A673 (cell line): ENCODE results near the gene RAPGEF2. TPM values are rescaled to one million over a fixed set of nuclear protein-coding genes. Genes with fewer than 3 reads are reported as not detected.

ENCODE experiments used
- BruUV-seq: library from RNA; stranded (reverse); fragments of 400-500 nt; replicated peaks from 2 replicates; lab custom pipeline; 2021; lab: Mats Ljungman, UMichigan
- CTCF ChIA-PET: fragments of 300-600 bp; sonication (Branson Sonifier 250); formaldehyde crosslinking; loops from one replicate; lab custom pipeline; 2022; ENCODE audit warnings: antibody characterized with exemption; lab: Charles Lee
- POLR2A ChIA-PET: fragments of 300-600 bp; sonication (Branson Sonifier 250); formaldehyde crosslinking; loops from one replicate; lab custom pipeline; 2022; ENCODE audit warnings: antibody characterized with exemption; ENCODE audit not compliant: low non-redundant PET; lab: Charles Lee
- DNase-seq: peaks from one replicate; pipeline ENCODE4 v3.0.0-alpha.2; 2015; ENCODE audit warnings: low spot score
- H3K27ac ChIP-seq: fragments of 200-600 bp; sonication (generic); 2 replicates; pipeline ENCODE4 v1.5.1; 2016; ENCODE audit warnings: mixed run types, low read depth, mild to moderate bottlenecking, mixed read lengths, antibody characterized with exemption, low read length; ENCODE audit not compliant: poor library complexity, severe bottlenecking
- H3K27me3 ChIP-seq: fragments of 200-600 bp; sonication (generic); replicated peaks from 2 replicates; pipeline ENCODE4 v1.6.1; 2017; ENCODE audit warnings: mixed run types, low read depth, mild to moderate bottlenecking, mixed read lengths, antibody characterized with exemption, low read length; ENCODE audit not compliant: insufficient read depth, poor library complexity
- H3K36me3 ChIP-seq: fragments of 200-600 bp; sonication (generic); 2 replicates; pipeline ENCODE4 v1.6.1; 2016; ENCODE audit warnings: mixed run types, mild to moderate bottlenecking, mixed read lengths, antibody characterized with exemption, low read length; ENCODE audit not compliant: insufficient read depth, poor library complexity, severe bottlenecking
- H3K4me1 ChIP-seq: fragments of 200-600 bp; sonication (generic); 2 replicates; pipeline ENCODE4 v1.6.1; 2017; ENCODE audit warnings: mixed run types, mild to moderate bottlenecking, mixed read lengths, antibody characterized with exemption, low read length; ENCODE audit not compliant: insufficient read depth, poor library complexity, severe bottlenecking
- H3K4me3 ChIP-seq: fragments of 200-600 bp; sonication (generic); 2 replicates; pipeline ENCODE4 v1.5.1; 2016; ENCODE audit warnings: low read depth, mixed run types, mild to moderate bottlenecking, mixed read lengths, low read length; ENCODE audit not compliant: poor library complexity, severe bottlenecking
- H3K9me3 ChIP-seq: fragments of 200-600 bp; sonication (generic); 2 replicates; pipeline ENCODE4 v1.6.1; 2016; ENCODE audit warnings: mixed run types, low read depth, mild to moderate bottlenecking, mixed read lengths, antibody characterized with exemption, low read length; ENCODE audit not compliant: poor library complexity, severe bottlenecking
- EZH2 ChIP-seq: fragments of 200-600 bp; sonication (generic); IDR thresholded peaks from 2 replicates; pipeline ENCODE4 v1.6.1; 2017; ENCODE audit warnings: borderline replicate concordance, low read depth, mild to moderate bottlenecking, mixed read lengths, antibody characterized with exemption, low read length; ENCODE audit not compliant: poor library complexity, severe bottlenecking
- intact Hi-C: fragments of 100-400 bp; cut with micrococcal nuclease; formaldehyde crosslinking; loops from one replicate; pipeline ENCODE4 v1.10.0; 2022; ENCODE audit not compliant: unreplicated experiment
- total RNA-seq: library from RNA; stranded (reverse); gene quantifications from 2 replicates; pipeline ENCODE4 v1.2.3, GENCODE V29; 2021
- TF ChIP-seq, protein P1 (sequence below): fragments of 300-800, 200-600 bp; sonication (generic); conservative IDR thresholded peaks from 2 replicates; pipeline ENCODE4 v1.5.1; 2017; ENCODE audit warnings: low read depth, mild to moderate bottlenecking, antibody characterized with exemption, low read length, moderate library complexity, mixed read lengths

RAPGEF2 gene
- total RNA-seq, 1 experiment from 2014 or later: 31.9 TPM

DNA sequence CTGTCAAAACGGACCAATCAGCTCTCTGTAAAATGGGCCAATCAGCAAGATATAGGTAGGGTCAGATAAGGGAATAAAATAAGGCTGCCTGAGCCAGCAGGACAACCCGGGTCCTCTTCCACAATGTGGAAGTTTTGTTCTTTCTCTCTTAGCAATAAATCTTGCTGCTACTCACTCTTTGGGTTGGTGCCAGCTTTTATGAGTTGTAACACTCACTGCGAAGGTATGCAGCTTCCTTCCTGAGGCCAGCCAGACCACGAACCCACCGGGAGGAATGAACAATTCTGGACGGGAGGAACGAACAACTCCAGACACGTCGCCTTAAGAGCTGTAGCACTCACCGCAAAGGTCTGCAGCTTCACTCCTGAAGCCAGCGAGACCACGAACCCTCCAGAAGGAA lies 287.8 kb downstream of the RAPGEF2 start:
- peaks cover 7% of the 10 kb centered on the region for H3K9me3 ChIP-seq
- CTCF ChIA-PET: no interaction called here
- no peaks in the 10 kb centered on the region for H3K27me3 ChIP-seq
- H3K36me3 ChIP-seq: no peaks in the 10 kb centered on the region
- TF ChIP-seq EZH2: no peak
- TF ChIP-seq, protein P1, sequence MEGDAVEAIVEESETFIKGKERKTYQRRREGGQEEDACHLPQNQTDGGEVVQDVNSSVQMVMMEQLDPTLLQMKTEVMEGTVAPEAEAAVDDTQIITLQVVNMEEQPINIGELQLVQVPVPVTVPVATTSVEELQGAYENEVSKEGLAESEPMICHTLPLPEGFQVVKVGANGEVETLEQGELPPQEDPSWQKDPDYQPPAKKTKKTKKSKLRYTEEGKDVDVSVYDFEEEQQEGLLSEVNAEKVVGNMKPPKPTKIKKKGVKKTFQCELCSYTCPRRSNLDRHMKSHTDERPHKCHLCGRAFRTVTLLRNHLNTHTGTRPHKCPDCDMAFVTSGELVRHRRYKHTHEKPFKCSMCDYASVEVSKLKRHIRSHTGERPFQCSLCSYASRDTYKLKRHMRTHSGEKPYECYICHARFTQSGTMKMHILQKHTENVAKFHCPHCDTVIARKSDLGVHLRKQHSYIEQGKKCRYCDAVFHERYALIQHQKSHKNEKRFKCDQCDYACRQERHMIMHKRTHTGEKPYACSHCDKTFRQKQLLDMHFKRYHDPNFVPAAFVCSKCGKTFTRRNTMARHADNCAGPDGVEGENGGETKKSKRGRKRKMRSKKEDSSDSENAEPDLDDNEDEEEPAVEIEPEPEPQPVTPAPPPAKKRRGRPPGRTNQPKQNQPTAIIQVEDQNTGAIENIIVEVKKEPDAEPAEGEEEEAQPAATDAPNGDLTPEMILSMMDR: no peak
- BruUV-seq: no TSS peak
- POLR2A ChIA-PET: no interaction called here
- intact Hi-C loops: no loop called here
- no peak overlapping the region for H3K4me3 ChIP-seq
- H3K4me1 ChIP-seq: no peaks in the 10 kb centered on the region
- peak; percentile 77 for DNase-seq
- no peak overlapping the region for H3K27ac ChIP-seq

DNA sequence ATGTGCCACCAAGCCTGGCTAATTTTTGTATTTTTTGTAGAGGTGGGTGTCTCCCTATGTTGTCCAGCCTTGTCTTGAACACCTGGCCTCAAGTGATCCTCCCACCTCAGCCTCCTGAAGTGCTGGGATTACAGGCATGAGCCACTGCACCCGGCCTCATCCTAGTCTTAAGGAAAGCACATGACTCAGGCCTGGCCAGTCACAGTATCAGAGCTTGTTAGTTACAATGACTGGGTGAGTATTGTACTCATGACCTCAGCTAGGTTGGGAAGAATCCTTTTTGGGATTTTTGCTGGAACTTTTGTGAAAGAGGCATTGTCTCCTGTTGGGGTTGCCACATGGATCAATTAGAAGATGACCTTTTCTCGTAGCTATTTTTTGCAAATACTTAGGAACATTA lies 292.8 kb downstream of the RAPGEF2 start:
- BruUV-seq: no TSS peak
- H3K27ac ChIP-seq: no peak overlapping the region

DNA sequence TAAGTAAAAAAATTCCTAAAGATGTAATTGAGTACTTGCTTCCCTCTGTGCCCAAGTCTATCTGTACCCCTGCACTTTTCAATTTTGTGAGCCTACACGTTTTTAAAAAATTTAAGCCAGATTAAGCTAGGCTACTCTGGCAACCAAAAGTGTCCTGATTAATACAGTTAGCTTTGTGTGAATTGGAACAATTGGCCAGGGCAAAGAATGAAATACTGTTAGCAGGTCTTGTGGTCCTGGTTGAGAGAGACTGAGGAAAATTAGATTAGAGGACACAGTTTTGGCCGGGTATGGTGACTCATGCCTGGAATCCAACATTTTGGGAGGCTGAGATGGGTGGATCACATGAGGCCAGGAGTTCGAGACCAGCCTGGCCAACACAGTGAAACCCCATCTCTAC lies 293.3 kb downstream of the RAPGEF2 start:
- TF ChIP-seq EZH2: no peak
- TF ChIP-seq, protein P1: no peak
- intact Hi-C loops: no loop called here
- Histone ChIP-seq H3K4me1 (no peaks in the 10 kb centered on the region), H3K27me3 (no peaks in the 10 kb centered on the region), H3K4me3 (no peak overlapping the region), H3K36me3 (no peaks in the 10 kb centered on the region), H3K27ac (no peak overlapping the region), H3K9me3 (no peaks in the 10 kb centered on the region)
- BruUV-seq: no TSS peak
- ChIA-PET CTCF (no interaction called here), POLR2A (no interaction called here)
- DNase-seq: no peak

More for the DNA sequence above, 292.8 kb downstream of the RAPGEF2 start:
- H3K4me1 ChIP-seq: no peaks in the 10 kb centered on the region
- H3K4me3 ChIP-seq: no peak overlapping the region
- ChIA-PET POLR2A (no interaction called here), CTCF (no interaction called here)
- intact Hi-C loops: no loop called here
- no peak for DNase-seq
- TF ChIP-seq, protein P1: no peak
- TF ChIP-seq EZH2: no peak
- no peaks in the 10 kb centered on the region for H3K36me3 ChIP-seq
- H3K9me3 ChIP-seq: no peaks in the 10 kb centered on the region
- H3K27me3 ChIP-seq: no peaks in the 10 kb centered on the region
